ENCODE measurements around the gene RRM1. TPM values are rescaled to one million over a fixed set of nuclear protein-coding genes. Genes with fewer than 3 reads are reported as not detected.

The RRM1 gene
- total and polyA plus RNA-seq, 9 of the 15 experiments (the other 6 are each of a cell fraction or from before 2014, with no cell fraction given) = 113 to 270 (median 163) TPM

GRCh38 chr11:4087551-4087950, 7.0 kb upstream of the RRM1 start:
- H3K9me3 ChIP-seq (replicated peaks; ENCODE audit: control insufficient read depth, insufficient read depth, low read depth, low read length) = no peaks in the 10 kb centered on the region
- no peak overlapping the region for H3K27ac ChIP-seq (ENCODE audit: extremely low read depth, low read depth, low read length)
- BruUV-seq (replicated peaks) = no TSS peak
- H3K27me3 ChIP-seq (ENCODE audit: control insufficient read depth in 2 of 2, insufficient read depth in 2 of 2, low read length in 2 of 2) = no peaks in the 10 kb centered on the region
- H2AFZ ChIP-seq (ENCODE audit: low read depth, low read length) = no peak overlapping the region
- no peak overlapping the region for H3K9ac ChIP-seq (ENCODE audit: insufficient read depth in 1 of 2, low read depth in 2 of 2, low read length in 2 of 2)
- ATAC-seq = no peak
- in situ Hi-C loops (cut with MboI) = loop anchor here (25.0 kb wide), 1 partner anchor 600 kb away; no protein-coding TSS in a partner anchor
- DNase-seq (ENCODE audit: extremely low read depth in 1 of 4, low spot score in 3 of 4) = no peak
- H3K4me2 ChIP-seq (ENCODE audit: insufficient read depth, low read length) = no peak overlapping the region
- WGBS (ENCODE audit: insufficient coverage, low coverage, missing lambda C conversion rate) = 79% methylated on average over 5 of the region's 5 CpGs
- POLR2A ChIA-PET = no interaction called here
- no peaks in the 10 kb centered on the region for H3K9me1 ChIP-seq (ENCODE audit: control insufficient read depth, insufficient read depth, low read length)
- H3K36me3 ChIP-seq (ENCODE audit: control insufficient read depth, insufficient read depth, low read length) = peaks cover 50% of the 10 kb centered on the region
- TF ChIP-seq ZBED1 (IDR thresholded peaks at IDR 0.05) (no peak), POLR3A (IDR thresholded peaks at IDR 0.05; ENCODE audit: borderline replicate concordance, extremely low read depth, insufficient read depth, insufficient read length) (no peak), PPARD (CRISPR knock-in tag; IDR thresholded peaks at IDR 0.05) (no peak), WHSC1 (IDR thresholded peaks at IDR 0.05; ENCODE audit: low read length) (no peak), ZNF174 (CRISPR knock-in tag; IDR thresholded peaks at IDR 0.05) (no peak), THAP12 (CRISPR knock-in tag; IDR thresholded peaks at IDR 0.05) (no peak), ZBTB5 (IDR thresholded peaks at IDR 0.05) (no peak), BRCA1 (IDR thresholded peaks at IDR 0.05) (no peak), BRCA1 (CRISPR knock-in tag; IDR thresholded peaks at IDR 0.05) (no peak), CTCF (IDR thresholded peaks at IDR 0.05 in 2 of 3, conservative IDR thresholded peaks at IDR 0.05 in 1 of 3; ENCODE audit: insufficient read depth in 2 of 3, low read depth in 1 of 3, low read length in 3 of 3) (peak in 2 of 3 experiments; percentile 23; a peak in 1 of 6 replicates)
- H3K79me2 ChIP-seq (ENCODE audit: control insufficient read depth, insufficient read depth, low read length) = no peaks in the 10 kb centered on the region
- H3K4me1 ChIP-seq (replicated peaks in 1 of 2; ENCODE audit: control insufficient read depth in 2 of 2, insufficient read depth in 2 of 2, low read length in 2 of 2) = peaks cover 12 to 16% of the 10 kb centered on the region in 2 experiments; a peak in 4 of 5 replicates
- no peak for FAIRE-seq
- no peak overlapping the region for H3K4me3 ChIP-seq
- intact Hi-C loops (cut with micrococcal nuclease) = no loop called here
- H4K20me1 ChIP-seq (replicated peaks; ENCODE audit: control insufficient read depth, insufficient read depth, low read length) = peaks cover 2% of the 10 kb centered on the region; the same call in 1 of the 2 replicates
- CTCF ChIA-PET (ENCODE audit: low intra/inter-chr PET ratio) = interaction anchor here (0.6 kb wide), 1 partner anchor 105 kb away, joined by 4 read pairs; no protein-coding TSS in a partner anchor
